OCI-LY3 (cell line): Measurements from ENCODE around the gene DCLK3.

Experiments
- H2AFZ ChIP-seq: fragments of 200-600, 300-600 bp; shearing (Covaris generic); 2 replicates; pipeline ENCODE4 v1.6.0; 2014; ENCODE audit warnings: antibody characterized with exemption, low read depth, low read length
- H3K27ac ChIP-seq: fragments of 200-600, 300-600 bp; sonication (generic); 2 replicates; pipeline ENCODE4 v1.5.1; 2014; ENCODE audit warnings: mild to moderate bottlenecking, low read length, moderate library complexity, mixed read lengths
- H3K27me3 ChIP-seq: fragments of 200-600, 300-600 bp; sonication (generic); 2 replicates; pipeline ENCODE4 v1.6.1; 2014; ENCODE audit warnings: low read depth, low read length, mixed read lengths
- H3K36me3 ChIP-seq: fragments of 200-600, 300-600 bp; sonication (generic); replicated peaks from 2 replicates; pipeline ENCODE3; 2014; ENCODE audit warnings: low read depth, low read length, mixed read lengths
- H3K4me1 ChIP-seq: fragments of 300-600, 200-600 bp; sonication (generic); 2 replicates; pipeline ENCODE4 v1.6.1; 2014; ENCODE audit warnings: low read length, mixed read lengths
- H3K4me2 ChIP-seq: fragments of 200-600, 300-600 bp; sonication (generic); 2 replicates; pipeline ENCODE4 v1.6.1; 2014; ENCODE audit warnings: low read length, mixed read lengths
- H3K4me3 ChIP-seq: fragments of 300-600, 200-600 bp; sonication (generic); 2 replicates; pipeline ENCODE4 v1.5.1; 2014; ENCODE audit warnings: antibody characterized with exemption, mild to moderate bottlenecking, low read length, moderate library complexity
- H3K79me2 ChIP-seq: fragments of 300-600, 200-600 bp; shearing (Covaris generic); 2 replicates; pipeline ENCODE4 v1.6.1; 2014; ENCODE audit warnings: mild to moderate bottlenecking, low read length, mixed read lengths
- H3K9ac ChIP-seq: fragments of 300-600, 200-600 bp; shearing (Covaris generic); 2 replicates; pipeline ENCODE4 v1.6.0; 2014; ENCODE audit warnings: mild to moderate bottlenecking, low read length, moderate library complexity
- H3K9me3 ChIP-seq: fragments of 200-600, 300-600 bp; shearing (Covaris generic); 2 replicates; pipeline ENCODE4 v1.6.1; 2014; ENCODE audit warnings: low read length, mixed read lengths; ENCODE audit not compliant: insufficient read depth
- H4K20me1 ChIP-seq: fragments of 200-600, 300-600 bp; sonication (generic); 2 replicates; pipeline ENCODE4 v1.6.1; 2016; ENCODE audit warnings: low read length, mixed read lengths; ENCODE audit not compliant: insufficient read depth
- EZH2phosphoT487 ChIP-seq: fragments of 200-600 bp; shearing (Covaris generic); IDR thresholded peaks from 2 replicates; pipeline ENCODE4 v1.6.1; 2018; ENCODE audit warnings: antibody characterized with exemption, mixed run types, low read depth
- TF ChIP-seq, protein P1 (sequence below): fragments of 200-600, 300-600 bp; sonication (generic); IDR thresholded peaks from 2 replicates; pipeline ENCODE4 v1.5.1; 2014; ENCODE audit warnings: antibody characterized with exemption, low read length, low read depth

DCLK3 gene

DNA sequence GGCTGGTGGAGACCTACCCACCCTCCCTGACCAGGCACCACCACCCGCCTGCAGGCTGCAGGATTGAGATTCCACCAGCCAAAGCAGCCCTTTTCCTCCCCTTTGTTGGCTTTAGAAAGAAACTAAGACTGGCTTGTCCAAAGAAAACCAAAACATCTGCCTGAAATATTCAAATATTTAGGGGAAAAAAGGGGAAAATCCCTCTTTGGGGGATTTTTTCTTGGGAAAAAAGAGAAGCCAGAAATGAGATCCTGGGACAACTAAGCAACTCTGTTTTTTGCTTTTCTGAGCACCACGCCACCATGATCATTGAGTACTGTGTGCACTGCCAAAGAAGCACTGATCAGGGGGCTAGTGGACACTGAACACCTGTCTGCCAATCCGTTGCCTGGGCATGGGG lies 2.6 kb downstream of the DCLK3 start:
- H4K20me1 ChIP-seq, result no peaks in the 10 kb centered on the region
- no peaks in the 10 kb centered on the region for H3K36me3 ChIP-seq
- no peak overlapping the region for H2AFZ ChIP-seq
- 0 out of 2 replicates have a peak, but pooled peaks cover 6% of the 10 kb centered on the region for H3K27me3 ChIP-seq
- no peak overlapping the region for H3K27ac ChIP-seq
- no peak overlapping the region for H3K9ac ChIP-seq
- no peak overlapping the region; the same call in 1 of the 2 replicates for H3K4me3 ChIP-seq
- H3K9me3 ChIP-seq, result no peaks in the 10 kb centered on the region
- H3K4me1 ChIP-seq, result peaks cover 25% of the 10 kb centered on the region
- TF ChIP-seq, protein P1, sequence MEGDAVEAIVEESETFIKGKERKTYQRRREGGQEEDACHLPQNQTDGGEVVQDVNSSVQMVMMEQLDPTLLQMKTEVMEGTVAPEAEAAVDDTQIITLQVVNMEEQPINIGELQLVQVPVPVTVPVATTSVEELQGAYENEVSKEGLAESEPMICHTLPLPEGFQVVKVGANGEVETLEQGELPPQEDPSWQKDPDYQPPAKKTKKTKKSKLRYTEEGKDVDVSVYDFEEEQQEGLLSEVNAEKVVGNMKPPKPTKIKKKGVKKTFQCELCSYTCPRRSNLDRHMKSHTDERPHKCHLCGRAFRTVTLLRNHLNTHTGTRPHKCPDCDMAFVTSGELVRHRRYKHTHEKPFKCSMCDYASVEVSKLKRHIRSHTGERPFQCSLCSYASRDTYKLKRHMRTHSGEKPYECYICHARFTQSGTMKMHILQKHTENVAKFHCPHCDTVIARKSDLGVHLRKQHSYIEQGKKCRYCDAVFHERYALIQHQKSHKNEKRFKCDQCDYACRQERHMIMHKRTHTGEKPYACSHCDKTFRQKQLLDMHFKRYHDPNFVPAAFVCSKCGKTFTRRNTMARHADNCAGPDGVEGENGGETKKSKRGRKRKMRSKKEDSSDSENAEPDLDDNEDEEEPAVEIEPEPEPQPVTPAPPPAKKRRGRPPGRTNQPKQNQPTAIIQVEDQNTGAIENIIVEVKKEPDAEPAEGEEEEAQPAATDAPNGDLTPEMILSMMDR, result no peak
- TF ChIP-seq EZH2phosphoT487, result no peak
- no peaks in the 10 kb centered on the region for H3K79me2 ChIP-seq
- peak overlapping the region; percentile 33 for H3K4me2 ChIP-seq

DNA sequence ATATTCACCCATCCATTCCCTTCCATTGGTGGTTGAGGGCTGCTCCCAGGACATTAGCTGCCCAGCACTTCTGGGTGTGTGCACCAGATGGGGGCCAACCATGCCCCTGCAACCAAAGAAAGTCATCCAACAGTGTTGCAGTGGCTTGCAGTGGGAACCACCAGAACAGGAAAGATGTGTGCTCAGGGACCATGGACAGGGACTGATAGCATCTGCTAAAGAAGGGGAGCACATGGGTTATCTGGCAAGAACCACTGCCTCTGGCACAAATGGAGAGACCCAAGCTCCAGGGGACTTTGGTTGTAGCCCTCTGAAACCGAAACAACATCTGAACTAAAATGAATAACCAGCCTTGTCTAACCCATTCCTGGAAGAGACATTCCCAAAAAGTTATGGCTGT lies 8.1 kb downstream of the DCLK3 start:
- no peak overlapping the region for H2AFZ ChIP-seq
- no peak overlapping the region for H3K9ac ChIP-seq
- H3K27ac ChIP-seq, result no peak overlapping the region
- TF ChIP-seq EZH2phosphoT487, result no peak
- TF ChIP-seq, protein P1, result no peak
- no peaks in the 10 kb centered on the region for H3K79me2 ChIP-seq
- H3K4me2 ChIP-seq, result no peak overlapping the region
- no peak overlapping the region for H3K4me3 ChIP-seq
- H4K20me1 ChIP-seq, result no peaks in the 10 kb centered on the region
- H3K4me1 ChIP-seq, result peaks cover 16% of the 10 kb centered on the region
- H3K9me3 ChIP-seq, result no peaks in the 10 kb centered on the region
- H3K36me3 ChIP-seq, result no peaks in the 10 kb centered on the region
- H3K27me3 ChIP-seq, result 0 out of 2 replicates have a peak, but pooled peaks cover 9% of the 10 kb centered on the region

DNA sequence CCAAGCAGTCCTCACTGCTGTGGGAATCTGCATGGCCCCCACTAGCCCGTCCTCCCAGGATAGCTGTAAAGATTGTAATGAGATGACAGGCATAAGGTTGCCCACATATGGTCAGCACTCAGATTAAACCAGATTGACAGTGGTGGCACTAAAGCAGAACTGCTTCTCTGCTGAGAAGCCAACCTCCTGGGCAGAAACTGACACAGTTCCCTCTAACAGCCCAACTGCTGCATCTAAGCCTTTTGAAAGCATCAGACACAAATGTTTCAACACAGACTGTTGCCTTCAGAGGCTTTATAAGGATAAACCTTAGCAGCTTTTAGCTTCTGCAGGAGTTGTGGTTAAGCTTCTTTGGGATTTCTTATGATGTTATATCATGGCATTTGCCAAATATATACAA lies 13.0 kb downstream of the DCLK3 start:
- H4K20me1 ChIP-seq, result no peaks in the 10 kb centered on the region
- H3K27ac ChIP-seq, result no peak overlapping the region
- H3K4me1 ChIP-seq, result no peaks in the 10 kb centered on the region
- TF ChIP-seq EZH2phosphoT487, result no peak
- TF ChIP-seq, protein P1, result no peak
- no peaks in the 10 kb centered on the region for H3K36me3 ChIP-seq
- no peak overlapping the region for H3K4me2 ChIP-seq
- 0 out of 2 replicates have a peak, but pooled peaks cover 9% of the 10 kb centered on the region for H3K27me3 ChIP-seq
- H2AFZ ChIP-seq, result no peak overlapping the region
- no peak overlapping the region for H3K4me3 ChIP-seq
- H3K9me3 ChIP-seq, result no peaks in the 10 kb centered on the region
- no peaks in the 10 kb centered on the region for H3K79me2 ChIP-seq
- no peak overlapping the region for H3K9ac ChIP-seq

DNA sequence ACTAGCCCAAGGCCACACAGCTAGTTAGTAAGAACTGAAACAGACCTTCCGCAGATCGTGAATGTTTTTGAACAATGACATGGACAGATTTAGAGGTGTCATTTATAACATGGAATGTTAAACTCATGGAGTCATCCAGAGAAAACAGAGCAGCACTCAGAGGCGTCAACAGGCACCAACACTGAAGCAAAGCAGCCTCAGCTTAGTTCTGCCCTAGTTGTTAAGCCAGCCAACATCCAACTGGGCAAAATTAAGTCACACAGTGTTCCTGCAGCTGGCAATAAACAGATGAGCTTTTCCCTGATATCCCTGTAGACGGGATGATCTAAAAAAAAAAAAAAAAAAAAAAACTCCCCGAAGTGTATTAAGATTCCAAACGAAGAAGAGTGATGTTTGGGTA lies 13.6 kb downstream of the DCLK3 start:
- H2AFZ ChIP-seq, result no peak overlapping the region
- 0 out of 2 replicates have a peak, but pooled peaks cover 9% of the 10 kb centered on the region for H3K27me3 ChIP-seq
- H3K79me2 ChIP-seq, result no peaks in the 10 kb centered on the region
- H3K27ac ChIP-seq, result no peak overlapping the region
- no peaks in the 10 kb centered on the region for H3K9me3 ChIP-seq
- H3K4me3 ChIP-seq, result no peak overlapping the region
- no peaks in the 10 kb centered on the region for H4K20me1 ChIP-seq
- no peaks in the 10 kb centered on the region for H3K4me1 ChIP-seq
- TF ChIP-seq, protein P1, result no peak
- no peak for TF ChIP-seq EZH2phosphoT487
- no peak overlapping the region for H3K9ac ChIP-seq
- H3K4me2 ChIP-seq, result no peak overlapping the region
- H3K36me3 ChIP-seq, result no peaks in the 10 kb centered on the region
